Adrenal gland (tissue), 12 donors: ENCODE results near the gene CBX8. TPM values are rescaled to one million over a fixed set of nuclear protein-coding genes. Genes with fewer than 3 reads are reported as not detected.

Source experiments
- DNase-seq, 7 donors: peaks; one replicate each; pipeline ENCODE4 v3.0.0-alpha.2; 2019 to 2020
- H3K27ac ChIP-seq, 5 donors: fragments of 200-600 bp; sonication (generic) in 4 of 5; 1 replicate in 3 of 5; 2 replicates in 2 of 5; pipeline versions ENCODE4 v1.5.1 to v1.8.0; 2016 to 2020; ENCODE audit warnings: mild to moderate bottlenecking in 1 of 5
- H3K27me3 ChIP-seq: fragments of 200-600 bp; 2 replicates; pipeline ENCODE4 v1.8.0; 2021
- H3K36me3 ChIP-seq, 2 donors: fragments of 200-600 bp; replicated peaks in 1 of 2; 1 replicate in 1 of 2; 2 replicates in 1 of 2; pipeline versions ENCODE4 v1.5.1 to v1.8.0; 2018 to 2022
- H3K4me1 ChIP-seq, 2 donors: fragments of 200-600 bp; replicated peaks in 1 of 2; 1 replicate in 1 of 2; 2 replicates in 1 of 2; pipeline versions ENCODE4 v1.5.1 to v1.8.0; 2018 to 2021
- H3K4me3 ChIP-seq, 4 donors: fragments of 200-600 bp; sonication (generic) in 3 of 4; one replicate each; pipeline ENCODE4 v1.5.1; 2016 to 2018
- H3K9me3 ChIP-seq, 3 donors: fragments of 200-600 bp; sonication (generic) in 1 of 3; replicated peaks in 1 of 3; 1 replicate in 2 of 3; 2 replicates in 1 of 3; pipeline versions ENCODE4 v1.5.1 to v1.8.0; 2016 to 2021
- CTCF ChIP-seq, 6 experiments: fragments of 450-650 bp in 4 of 6; fragments of 200-600 bp in 2 of 6; sonication (generic) in 1 of 6; IDR thresholded peaks; 1 replicate in 5 of 6; 2 replicates in 1 of 6; pipeline versions ENCODE4 v1.5.1 to v1.8.0; 2016 to 2021; ENCODE audit warnings: antibody characterized with exemption in 6 of 6, mild to moderate bottlenecking in 2 of 6, moderate library complexity in 1 of 6
- POLR2A ChIP-seq, 2 donors: fragments of 450-650 bp; IDR thresholded peaks; one replicate each; pipeline ENCODE4 v1.6.1; 2017; ENCODE audit warnings: antibody characterized with exemption in 2 of 2, mild to moderate bottlenecking in 2 of 2, moderate library complexity in 1 of 2
- WGBS, 4 donors: extraction: QIAGEN DNeasy Blood & Tissue Kit in 2 of 4; methylation state at CpG; one replicate each; pipeline versions ENCODE4 v1.1.5 to v1.1.7; 2013 to 2017; 5-methylcytosine and 5-hydroxymethylcytosine counted together
- intact Hi-C, 2 donors: fragments of 100-400 bp; cut with DNase I; formaldehyde crosslinking; loops; one replicate each; pipeline versions ENCODE4 v1.14.1 to v1.15.0; 2022 to 2023
- polyA plus RNA-seq, 3 donors: library from polyadenylated mRNA; stranded (reverse); fragments of 200-250 nt in 2 of 3; fragments of 350-450 nt in 1 of 3; fragmentation: Illumina TruSeq in 1 of 3; extraction: RNeasy Lipid Tissue Mini Kit (QIAGEN cat#74804) in 1 of 3; gene quantifications; one replicate each; pipeline ENCODE4 v1.2.3, GENCODE V29; 2013 to 2014
- total RNA-seq, 9 donors: library from RNA; depleted of rRNA in 4 of 9; stranded (reverse); fragments of >200 nt in 4 of 9; fragments of 120-200 nt in 1 of 9; fragmentation: NEBNext Ultra II Directional in 1 of 9; extraction: Animal tissue kit (Norgen Biotek cat#: 25700) in 1 of 9; gene quantifications; one replicate each; pipeline versions ENCODE4 v1.1.0 to v1.2.4, GENCODE V29; 2013 to 2023
- donor health status: healthy with polysubstance abuse.
- donor health status: Bipolar disorder and iron deficiency.
- donor health status: DM: yes; HTN: yes; CAD: no.
- donor health status: DM: no; HTN: no; CAD: no.
- donor health status: DM: no; HTN: no; CAD: no.
- donor health status: DM: yes; HTN: yes; CAD: no.

CBX8 gene
- total and polyA plus RNA-seq, 12 donors: 0.85 to 10.6 (median 5.5) TPM

DNA sequence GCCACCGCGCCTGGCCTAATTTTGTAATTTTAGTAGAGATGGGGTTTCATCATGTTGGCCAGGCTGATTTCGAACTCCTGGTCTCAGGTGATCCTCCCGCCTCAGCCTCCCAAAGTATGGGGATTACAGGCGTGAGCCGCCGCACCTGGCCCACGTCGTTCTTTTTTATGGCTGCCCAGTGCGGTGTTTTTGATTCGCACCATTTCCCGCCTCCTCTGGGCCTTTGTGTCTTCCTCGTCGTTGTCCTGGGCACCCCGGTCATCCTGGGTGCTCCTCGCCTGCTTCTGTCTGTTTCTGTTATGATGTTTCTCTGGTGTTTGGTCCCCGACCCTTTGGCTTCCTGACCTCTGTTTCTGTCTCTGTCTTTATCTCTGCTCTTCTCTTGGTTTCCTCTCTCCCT is 27.4 kb upstream of the CBX8 start:
- Histone ChIP-seq H3K27me3 (no peaks in the 10 kb centered on the region), H3K4me3 (no peak overlapping the region), H3K36me3 (no peaks in the 10 kb centered on the region), H3K9me3 (no peaks in the 10 kb centered on the region), H3K27ac (no peak overlapping the region), H3K4me1 (peaks cover 0 to 9% of the 10 kb centered on the region in 2 donors)
- intact Hi-C loops: no loop called here
- no peak for DNase-seq
- TF ChIP-seq POLR2A (IDR thresholded peaks at IDR 0.05) (no peak), CTCF (IDR thresholded peaks at IDR 0.05) (no peak)
- 94 to 96% (median 94%) methylated on average over 17 of the region's 17 CpGs for WGBS, 4 donors

DNA sequence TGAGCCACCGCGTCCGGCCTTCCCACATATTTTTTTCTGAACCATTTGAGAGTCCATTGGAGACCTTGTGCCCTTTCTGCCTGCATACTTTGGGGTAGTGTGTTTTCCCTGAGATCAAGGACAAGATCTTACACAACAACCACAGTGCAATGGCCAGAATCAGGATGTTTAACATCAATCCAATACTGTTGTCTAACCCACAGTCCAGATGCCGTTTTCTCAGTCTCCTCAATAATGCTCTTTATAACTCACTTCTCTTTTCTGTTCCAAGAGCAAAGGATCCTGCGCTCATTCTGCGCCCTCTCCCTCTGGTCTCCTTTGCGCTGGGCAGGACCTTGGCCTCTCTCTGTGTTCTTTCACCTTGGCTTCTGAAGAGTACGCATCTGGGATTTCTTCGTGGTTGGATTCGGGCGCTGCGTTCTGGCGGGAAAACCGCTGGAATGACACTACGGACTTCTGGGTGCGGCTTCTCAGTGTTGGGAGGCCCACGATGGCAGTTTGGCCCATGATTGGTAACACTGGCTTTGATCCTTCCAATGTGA is 25.8 kb upstream of the CBX8 start:
- DNase-seq: no peak

DNA sequence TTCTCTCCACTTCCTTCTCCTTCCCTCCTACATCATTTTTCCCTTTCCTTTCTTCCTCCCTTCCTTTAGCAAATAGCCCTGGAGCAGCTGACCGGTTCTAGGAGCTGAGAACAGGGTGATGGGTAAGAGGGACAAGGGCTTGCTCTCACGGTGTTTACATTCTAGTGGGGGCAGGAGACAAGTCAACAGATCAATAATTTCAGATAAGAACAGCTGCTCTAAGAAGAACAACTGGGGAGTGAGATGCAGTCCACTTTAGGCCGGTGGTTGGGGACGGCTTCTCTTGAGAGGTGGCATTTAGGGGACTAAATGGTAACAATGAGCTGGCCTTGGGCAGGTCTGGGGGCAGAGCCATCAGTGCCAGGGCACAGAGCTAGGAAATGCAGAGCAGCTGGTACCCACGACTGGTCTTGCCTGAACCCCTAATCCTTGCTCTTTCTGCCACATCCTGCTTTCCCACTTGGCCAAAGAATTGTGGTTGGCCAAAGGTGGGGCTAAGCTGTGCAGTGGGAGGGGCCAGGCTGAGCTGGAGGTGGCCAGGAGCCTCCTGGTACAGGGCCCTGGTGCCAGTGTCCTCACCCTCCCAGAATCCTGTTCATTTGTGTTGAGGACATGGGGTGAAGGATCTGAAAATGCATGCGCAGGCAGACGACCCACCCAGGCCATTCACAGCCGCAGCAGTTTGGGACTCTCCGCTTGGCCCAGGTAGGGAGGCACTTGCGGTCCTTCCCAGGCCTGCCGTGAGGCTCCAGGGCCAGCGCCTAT is 24.6 kb upstream of the CBX8 start:
- no peak overlapping the region for H3K27ac ChIP-seq
- DNase-seq: no peak
- intact Hi-C loops: no loop called here
- H3K9me3 ChIP-seq: no peaks in the 10 kb centered on the region
- no peak overlapping the region for H3K4me3 ChIP-seq
- peaks cover 0 to 9% of the 10 kb centered on the region in 2 donors for H3K4me1 ChIP-seq
- H3K36me3 ChIP-seq: no peaks in the 10 kb centered on the region
- H3K27me3 ChIP-seq: peaks cover 4% of the 10 kb centered on the region
- TF ChIP-seq POLR2A (IDR thresholded peaks at IDR 0.05) (no peak), CTCF (IDR thresholded peaks at IDR 0.05) (no peak)
- WGBS, 4 donors: 80 to 94% (median 92%) methylated on average over 5 to 12 of the region's 12 CpGs

More for the DNA sequence above, 25.8 kb upstream of the CBX8 start:
- no peaks in the 10 kb centered on the region for H3K36me3 ChIP-seq
- no peaks in the 10 kb centered on the region for H3K9me3 ChIP-seq
- no peak overlapping the region for H3K27ac ChIP-seq
- TF ChIP-seq POLR2A (IDR thresholded peaks at IDR 0.05) (no peak), CTCF (IDR thresholded peaks at IDR 0.05) (no peak)
- H3K4me1 ChIP-seq: peaks cover 0 to 9% of the 10 kb centered on the region in 2 donors
- intact Hi-C loops: no loop called here
- no peaks in the 10 kb centered on the region for H3K27me3 ChIP-seq
- no peak overlapping the region for H3K4me3 ChIP-seq
- 84 to 91% (median 86%) methylated on average over 17 of the region's 17 CpGs for WGBS, 4 donors

- WGBS, 4 donors: 79 to 92% (median 86%) methylated on average over 4 of the region's 4 CpGs
- peaks cover 9% of the 10 kb centered on the region for H3K27me3 ChIP-seq
Measured at GRCh38 chr17:79820959-79821330, 24.1 kb upstream of the CBX8 start.

More at GRCh38 chr17:79820959-79821330, 24.1 kb upstream of the CBX8 start:
- no peak for DNase-seq
- Histone ChIP-seq H3K36me3 (no peaks in the 10 kb centered on the region), H3K4me3 (no peak overlapping the region), H3K9me3 (no peaks in the 10 kb centered on the region), H3K4me1 (peaks cover 0 to 4% of the 10 kb centered on the region in 2 donors), H3K27ac (no peak overlapping the region)
- intact Hi-C loops: no loop called here
- TF ChIP-seq CTCF (IDR thresholded peaks at IDR 0.05): no peak
- TF ChIP-seq POLR2A (IDR thresholded peaks at IDR 0.05): no peak
